ENCODE measurements around the gene KCNQ4.

DNA sequence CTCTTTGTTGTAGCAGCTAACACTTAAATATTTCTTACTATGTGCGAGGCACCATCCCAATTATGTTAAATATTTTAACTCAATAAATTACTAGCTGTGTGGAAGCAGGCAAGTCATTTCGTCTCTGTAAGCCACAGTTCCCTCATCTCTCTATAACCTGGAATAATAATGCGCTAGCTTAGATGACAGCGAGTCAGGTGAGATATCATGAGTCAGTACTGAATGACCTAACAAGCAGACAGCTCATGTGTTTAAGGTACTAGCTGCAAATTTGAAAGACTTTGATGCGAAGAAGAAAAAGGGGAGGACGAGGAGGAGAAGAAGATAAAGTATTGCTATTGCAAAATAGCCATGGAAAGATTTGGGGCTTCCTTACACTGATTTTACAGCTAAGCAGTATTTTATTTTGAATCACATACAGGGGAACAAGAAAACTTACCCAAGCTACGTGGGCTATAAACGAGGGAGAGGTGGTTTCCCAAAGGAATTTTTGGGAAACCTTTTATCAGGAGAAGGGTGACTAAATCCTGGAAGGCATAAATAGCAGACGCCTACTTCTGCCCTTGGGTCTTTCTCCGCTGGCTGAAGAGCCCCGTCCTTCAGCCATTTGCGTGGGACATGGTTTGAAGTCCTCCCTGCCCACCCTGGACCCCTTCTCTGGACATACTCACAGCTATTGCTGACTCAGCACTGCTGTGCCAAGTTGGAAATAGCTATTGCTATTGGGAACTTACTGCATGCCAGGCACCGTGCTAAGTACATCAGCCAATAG, 69.7 kb downstream of the KCNQ4 start:
- TF ChIP-seq ZNF274 (IDR thresholded peaks at IDR 0.05; ENCODE audit: low read depth, low read length) (no peak), YY1 (IDR thresholded peaks at IDR 0.05; ENCODE audit: insufficient read depth, insufficient read length) (no peak), SUZ12 (IDR thresholded peaks at IDR 0.05; ENCODE audit: extremely low read depth, insufficient read depth, insufficient read length) (no peak)

Measured in NT2/D1 (cell line).